ENCODE results near the gene FOXC2. TPM values are rescaled to one million over a fixed set of nuclear protein-coding genes. Genes with fewer than 3 reads are reported as not detected.

The FOXC2 gene
- total and polyA plus RNA-seq, 10 of the 15 experiments (the other 5 are each of a cell fraction or from before 2014, with no cell fraction given) = not detected

- POLR2A ChIA-PET = no interaction called here
- 27% methylated on average over 10 of the region's 10 CpGs for WGBS (ENCODE audit: insufficient coverage, insufficient replicate concordance, low lambda C conversion rate, missing lambda C conversion rate)
- no peak for TF ChIP-seq MAX (IDR thresholded peaks at IDR 0.05; ENCODE audit: low read depth, low read length)
- no peak for TF ChIP-seq MEF2A (IDR thresholded peaks at IDR 0.05; ENCODE audit: insufficient read depth, low read depth, low read length)
- TF ChIP-seq CUX1 (IDR thresholded peaks at IDR 0.05; ENCODE audit: insufficient replicate concordance, low read depth, low read length) = no peak
- no peak for TF ChIP-seq ZNF384 (IDR thresholded peaks at IDR 0.05; ENCODE audit: borderline replicate concordance, low read depth, low read length)
- no peak for TF ChIP-seq ZBTB40 (IDR thresholded peaks at IDR 0.05; ENCODE audit: borderline replicate concordance)
- no peak for TF ChIP-seq SIN3A (IDR thresholded peaks at IDR 0.05; ENCODE audit: low read depth, low read length)
- TF ChIP-seq SMC3 (IDR thresholded peaks at IDR 0.05; ENCODE audit: borderline replicate concordance, low read length) = no peak
- no peak for TF ChIP-seq BACH1 (IDR thresholded peaks at IDR 0.05; ENCODE audit: borderline replicate concordance)
- no peak for TF ChIP-seq KAT2A (conservative IDR thresholded peaks at IDR 0.05; ENCODE audit: control insufficient read depth, low read depth, low read length)
- no peak for TF ChIP-seq STAT1 (conservative IDR thresholded peaks at IDR 0.05)
- no peak for TF ChIP-seq POLR2AphosphoS2 (IDR thresholded peaks at IDR 0.05; ENCODE audit: low read depth, low read length)
- no peak for TF ChIP-seq GABPA (IDR thresholded peaks at IDR 0.05; ENCODE audit: low read depth)
- TF ChIP-seq EP300 (IDR thresholded peaks at IDR 0.05; ENCODE audit: borderline replicate concordance in 1 of 2, control insufficient read depth in 1 of 2, low read depth in 2 of 2, low read length in 2 of 2) = no peak
- TF ChIP-seq CHD2 (IDR thresholded peaks at IDR 0.05; ENCODE audit: borderline replicate concordance, low read depth, low read length) = no peak
- no peak for TF ChIP-seq HCFC1 (IDR thresholded peaks at IDR 0.05; ENCODE audit: low read length)
Observed at GRCh38 chr16:86571530-86571915, 4.9 kb downstream of the FOXC2 start.

More at GRCh38 chr16:86571530-86571915, 4.9 kb downstream of the FOXC2 start:
- Histone ChIP-seq H3K27ac (ENCODE audit: control insufficient read depth, insufficient read depth) (no peak overlapping the region), H3K36me3 (ENCODE audit: control insufficient read depth in 2 of 2, insufficient read depth in 2 of 2, low read length in 1 of 2) (no peaks in the 10 kb centered on the region), H2AFZ (ENCODE audit: control insufficient read depth, low read depth, low read length) (no peak overlapping the region), H3K9ac (ENCODE audit: control insufficient read depth, insufficient read depth, low read length) (no peak overlapping the region), H3K27me3 (replicated peaks in 1 of 2; ENCODE audit: control insufficient read depth in 2 of 2, insufficient read depth in 2 of 2, low read length in 1 of 2) (peaks cover 2 to 9% of the 10 kb centered on the region in 2 experiments; a peak in 3 of 4 replicates), H3K4me2 (ENCODE audit: control insufficient read depth, insufficient read depth) (no peak overlapping the region), H3K4me3 (no peak overlapping the region), H3K9me3 (replicated peaks; ENCODE audit: control insufficient read depth, insufficient read depth, low read length) (no peaks in the 10 kb centered on the region), H4K20me1 (ENCODE audit: control insufficient read depth, insufficient read depth) (no peaks in the 10 kb centered on the region), H3K79me2 (ENCODE audit: control insufficient read depth, insufficient read depth, low read length) (no peaks in the 10 kb centered on the region), H3K4me1 (ENCODE audit: control insufficient read depth, insufficient read depth, low read length) (no peaks in the 10 kb centered on the region)
- ATAC-seq (no peak), FAIRE-seq (no peak), DNase-seq (ENCODE audit: low read depth, low spot score) (no peak)
- BruUV-seq (replicated peaks) = no TSS peak
- ChIA-PET RAD21 (ENCODE audit: unreplicated experiment) (interaction anchor here (1.0 kb wide), 1 partner anchor 188 kb away, joined by 3 read pairs; no protein-coding TSS in a partner anchor), CTCF (interaction anchor here (1.1 to 1.8 kb wide), 2 partner anchors 10 to 491 kb away, joined by 4 to 11 read pairs; no protein-coding TSS in a partner anchor), SMC1A (ENCODE audit: uncharacterized antibody, unreplicated experiment) (interaction anchor here (1.4 kb wide), 1 partner anchor 11 kb away, joined by 6 read pairs; no protein-coding TSS in a partner anchor)
- in situ Hi-C loops (cut with MboI) = no loop called here
- intact Hi-C loops (cut with micrococcal nuclease; ENCODE audit: unreplicated experiment) = no loop called here
